Dedifferentiated amniotic fluid mesenchymal stem cell (primary cell): Measurements from ENCODE around the gene TSR1.

Experiments
- DNase-seq: peaks from one replicate; pipeline ENCODE4 v3.0.0-alpha.2; 2016; ENCODE audit errors: extremely low spot score

The TSR1 gene

DNA sequence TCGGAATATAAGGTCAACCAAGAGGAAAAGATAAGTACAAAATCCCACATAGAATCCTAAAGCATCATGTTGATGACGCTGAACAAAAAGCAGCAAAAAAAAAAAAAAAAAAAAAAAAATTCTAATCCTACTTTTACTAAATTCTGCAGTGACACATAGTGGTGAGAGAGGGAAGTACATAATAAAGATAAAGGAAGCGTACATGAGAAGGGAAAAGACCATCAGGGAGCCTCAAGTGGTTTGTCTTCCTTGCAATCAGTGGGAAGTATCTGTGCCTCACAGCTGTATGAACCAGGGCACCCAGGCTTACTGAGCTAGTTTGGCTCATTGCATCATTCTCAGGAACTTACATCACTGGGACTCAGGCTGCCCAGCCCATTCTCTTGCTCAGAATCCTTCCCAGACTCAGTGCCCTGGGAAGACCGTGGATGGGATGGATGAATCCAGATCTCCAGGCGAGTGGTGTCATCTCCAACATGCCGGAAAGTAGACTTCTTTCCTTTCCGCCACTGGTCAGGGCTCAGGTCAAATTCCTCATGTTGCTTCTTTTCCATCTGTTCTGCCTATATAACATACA is 53.9 kb downstream of the TSR1 start:
- peak; percentile 85 for DNase-seq

DNA sequence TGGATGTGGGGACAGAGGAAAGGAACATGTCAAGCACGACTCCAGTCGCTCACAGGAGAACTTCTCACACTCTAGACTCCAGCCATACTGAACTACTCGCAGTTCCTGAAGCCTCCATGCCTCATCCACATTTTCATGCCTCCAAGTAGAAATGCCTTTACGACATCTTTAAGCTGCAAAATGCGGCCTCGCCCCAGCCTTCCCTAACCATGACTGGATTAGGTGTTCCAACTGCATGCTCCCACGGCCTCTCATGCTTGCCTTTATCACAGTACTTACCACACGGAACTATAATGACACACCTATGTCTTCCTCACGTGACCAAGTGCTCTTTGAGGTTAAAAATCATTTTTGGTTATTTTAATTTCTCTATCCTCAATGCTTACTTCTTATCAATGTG is 56.5 kb downstream of the TSR1 start:
- DNase-seq, result no peak

DNA sequence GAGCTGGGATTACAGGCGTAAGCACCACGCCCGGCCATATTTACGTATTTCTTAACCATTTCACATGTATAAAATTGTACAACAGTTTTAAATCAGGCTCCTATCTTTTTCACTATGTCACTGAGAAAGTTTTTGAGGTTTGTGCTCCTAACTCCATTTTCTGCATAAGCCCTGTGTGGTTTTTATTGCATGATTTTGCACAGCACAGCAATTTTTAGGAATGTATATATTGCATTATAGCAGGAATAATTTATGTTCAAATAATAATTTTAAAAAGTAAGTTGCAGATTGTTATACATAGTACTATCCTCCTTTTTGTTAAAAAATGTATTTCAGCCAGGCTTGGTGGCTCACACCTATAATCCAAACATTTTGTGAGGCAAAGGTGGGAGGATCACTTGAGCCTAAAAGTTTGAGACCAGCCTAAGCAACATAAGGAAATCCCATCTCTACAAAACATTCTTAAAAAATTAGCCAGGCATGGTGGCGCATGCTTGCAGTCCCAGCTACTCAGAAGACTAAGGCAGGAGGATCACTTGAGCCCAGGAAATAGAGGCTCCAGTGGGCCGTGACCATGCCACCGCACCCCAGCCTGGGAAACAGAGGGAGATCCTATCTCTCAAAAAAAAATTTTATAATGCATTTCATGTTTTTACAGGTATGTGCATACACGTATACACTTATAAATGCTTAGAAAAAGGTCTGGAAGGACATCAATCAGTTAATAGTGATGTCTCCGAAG is 58.7 kb downstream of the TSR1 start:
- DNase-seq, result no peak

DNA sequence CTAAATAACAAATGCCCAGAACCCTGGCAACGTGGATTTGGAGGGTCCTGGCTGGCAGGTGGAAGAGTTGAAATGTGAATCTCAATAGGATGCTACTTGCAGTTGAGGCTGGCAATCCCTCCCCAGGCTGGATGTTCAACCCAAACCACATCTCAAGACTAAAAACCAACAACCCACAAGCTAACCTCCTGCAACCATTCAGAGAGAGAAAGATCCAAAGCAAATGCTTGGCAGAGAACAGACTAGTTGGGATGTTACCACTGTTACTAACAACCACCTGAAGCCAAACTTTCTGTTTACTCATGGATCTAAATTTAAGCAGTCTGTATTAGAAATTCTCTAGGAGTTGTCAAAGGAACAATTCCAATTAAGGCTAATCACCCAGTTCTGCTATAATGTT is 60.5 kb downstream of the TSR1 start:
- no peak for DNase-seq

DNA sequence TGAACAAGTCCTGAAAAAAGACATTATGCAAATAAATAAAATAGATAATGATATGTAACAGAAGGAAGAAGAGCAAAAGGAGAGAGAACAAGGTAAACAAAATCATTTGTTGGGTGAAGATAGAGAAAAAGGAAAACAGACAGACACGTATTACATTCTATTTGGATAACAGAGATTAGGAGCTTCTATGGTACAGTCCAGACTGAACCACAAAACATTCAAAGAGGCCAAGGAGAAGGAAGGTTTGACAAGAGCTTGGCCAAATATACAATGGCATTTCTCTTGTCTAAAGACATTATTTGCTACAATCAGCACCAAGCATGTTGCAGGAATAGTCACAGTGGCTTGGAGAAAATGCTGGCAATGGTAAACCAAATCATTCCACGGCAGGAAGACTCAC is 61.8 kb downstream of the TSR1 start:
- DNase-seq, result no peak
